BLaER1 treated with 17β-estradiol and CSF1 and Interleukin-3, amounts not matched to agents 10 nM and 100 nM (cell line): ENCODE measurements around the gene ZNF555.
"Not testable (repeated sequence)": the region's sequence is repeated elsewhere in the genome, so short reads cannot be mapped to it uniquely, and the experiment has no call there.

Experiments used
- H3K27ac ChIP-seq, 11 experiments: shearing (Covaris generic); formaldehyde crosslinking; 2 replicates each; pipeline ENCODE4 v1.8.1; 2022
- H3K27me3 ChIP-seq, 11 experiments: shearing (Covaris generic); formaldehyde crosslinking; 2 replicates each; pipeline ENCODE4 v1.8.1; 2022
- H3K36me3 ChIP-seq, 11 experiments: shearing (Covaris generic); formaldehyde crosslinking; 2 replicates each; pipeline ENCODE4 v1.8.1; 2022
- H3K4me1 ChIP-seq, 10 experiments: shearing (Covaris generic); formaldehyde crosslinking; 2 replicates each; pipeline ENCODE4 v1.8.1; 2022
- H3K4me2 ChIP-seq, 11 experiments: shearing (Covaris generic); formaldehyde crosslinking; 2 replicates each; pipeline ENCODE4 v1.8.1; 2022
- H3K4me3 ChIP-seq, 10 experiments: shearing (Covaris generic); formaldehyde crosslinking; 2 replicates each; pipeline ENCODE4 v1.8.1; 2022
- H3K9ac ChIP-seq, 11 experiments: shearing (Covaris generic); formaldehyde crosslinking; 2 replicates each; pipeline ENCODE4 v1.8.1; 2022
- H3K9me3 ChIP-seq, 11 experiments: shearing (Covaris generic); formaldehyde crosslinking; replicated peaks in 1 of 11; 2 replicates each; pipeline ENCODE4 v1.8.1; 2022
- H4K20me1 ChIP-seq, 11 experiments: shearing (Covaris generic); formaldehyde crosslinking; 2 replicates each; pipeline ENCODE4 v1.8.1; 2022
- Cebpa-rat ChIP-seq, 11 experiments: shearing (Covaris generic); IDR thresholded peaks; 2 replicates each; pipeline ENCODE4 v1.8.1; 2022

ZNF555 gene

DNA sequence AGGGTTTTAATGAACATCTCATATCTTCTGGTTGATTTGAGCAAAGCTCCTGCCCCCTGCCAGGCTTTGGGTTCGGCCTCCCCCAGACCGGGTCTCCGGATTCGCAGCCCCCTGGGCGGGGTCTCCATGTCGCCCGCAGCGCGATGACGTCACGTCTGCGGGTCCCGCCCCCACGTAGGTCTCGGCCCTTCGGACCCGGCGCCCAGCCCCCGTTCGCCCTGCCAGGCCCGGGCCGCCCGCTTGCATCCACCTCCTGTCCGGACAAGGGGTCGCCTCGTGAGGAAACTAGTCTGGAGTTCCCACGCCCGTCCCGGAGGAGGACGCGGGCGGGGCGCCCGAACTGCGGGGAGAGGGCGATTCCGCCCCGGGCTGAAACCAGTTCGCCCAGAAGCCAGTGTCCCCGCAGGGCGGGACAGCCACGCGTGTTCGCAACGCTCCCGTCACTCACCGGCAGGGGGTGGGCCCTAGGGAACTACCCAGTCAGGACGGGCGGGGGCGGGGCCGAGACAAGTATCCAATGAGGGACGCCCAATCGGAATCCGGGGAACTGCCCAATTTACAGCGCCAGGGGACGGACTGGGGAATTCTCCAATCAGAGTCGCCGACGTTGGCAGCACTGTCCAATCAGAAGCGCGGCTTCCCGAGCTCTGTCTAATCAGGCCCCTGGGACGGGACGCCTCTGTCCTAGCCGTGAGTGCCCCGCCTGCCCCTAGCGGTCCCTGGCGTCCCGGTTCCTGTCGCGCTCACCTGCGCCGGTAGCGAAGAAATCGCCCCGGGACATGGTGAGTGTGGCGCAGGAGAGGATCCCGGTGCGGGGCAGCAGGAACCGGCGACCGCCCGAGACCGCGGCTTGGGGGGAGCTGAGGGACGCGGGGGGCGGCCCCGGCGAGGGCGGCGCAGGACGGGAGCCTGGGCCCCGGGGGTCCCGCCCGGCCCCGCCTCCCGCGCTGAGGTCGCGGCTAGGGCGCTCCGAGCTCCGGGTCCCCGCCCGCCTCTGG lies at the start of gene ZNF555:
Gene ZNF555, plus strand, starts transcription at position 682 of the 998 bp plus-strand sequence. Its CDS starts 98 bp downstream, at position 780.
- H3K9ac ChIP-seq, result peak within 1 kb of the TSS; percentile 81 to 96 (median 88)
- peaks cover 14 to 38% (median 23%) of the 10 kb centered on the region in 10 experiments for H3K4me1 ChIP-seq
- H3K9me3 ChIP-seq, result peaks cover 61 to 73% (median 69%) of the 10 kb centered on the region in 11 experiments
- H3K36me3 ChIP-seq, result peaks cover 22 to 48% (median 35%) of the 10 kb centered on the region in 11 experiments
- no peaks in the 10 kb centered on the region for H3K27me3 ChIP-seq
- H3K4me2 ChIP-seq, result peak within 1 kb of the TSS; percentile 86 to 100 (median 99)
- H3K27ac ChIP-seq, result peak within 1 kb of the TSS; percentile 72 to 96 (median 90)
- peaks cover 0 to 15% (median 0%) of the 10 kb centered on the region in 11 experiments; a peak in 5 of 22 replicates for H4K20me1 ChIP-seq
- TF ChIP-seq Cebpa-rat (IDR thresholded peaks at IDR 0.05), result no peak
- H3K4me3 ChIP-seq, result peak within 1 kb of the TSS; percentile 89 to 100 (median 95)

DNA sequence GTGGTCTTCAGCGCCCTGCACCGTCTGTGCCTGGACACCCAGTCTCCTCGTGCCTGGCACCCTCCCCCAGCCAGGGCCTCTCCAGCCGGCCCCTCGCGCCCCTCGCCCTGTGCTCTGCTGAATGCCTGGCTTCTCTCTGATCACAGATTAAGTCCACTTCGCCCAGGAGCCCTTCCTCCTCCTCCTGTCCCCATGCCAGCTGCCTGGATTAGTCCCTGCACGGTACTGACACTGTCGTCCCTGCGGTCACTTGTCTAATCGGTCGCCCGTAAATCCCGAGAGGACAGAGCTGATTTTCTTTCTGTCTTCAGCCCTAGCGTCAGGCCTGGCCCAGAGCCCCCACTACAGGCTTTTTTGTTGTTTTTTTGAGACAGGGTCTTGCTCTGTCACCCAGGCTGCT lies 49.4 kb upstream of the ZNF555 start:
- Histone ChIP-seq H3K4me3 (no peak overlapping the region), H3K27me3 (no peaks in the 10 kb centered on the region), H3K4me2 (no peak overlapping the region), H4K20me1 (peaks cover 0 to 85% (median 61%) of the 10 kb centered on the region in 11 experiments; a peak in 16 of 22 replicates), H3K27ac (peak overlapping the region in 1 of 11 experiments; percentile 22; a peak in 2 of 22 replicates), H3K9ac (peak overlapping the region in 5 of 11 experiments; percentile 4 to 35 (median 17); a peak in 4 of 22 replicates), H3K9me3 (no peaks in the 10 kb centered on the region), H3K4me1 (peaks cover 9 to 49% (median 30%) of the 10 kb centered on the region in 10 experiments; a peak in 19 of 20 replicates), H3K36me3 (peaks cover 52 to 99% (median 93%) of the 10 kb centered on the region in 11 experiments)
- no peak for TF ChIP-seq Cebpa-rat (IDR thresholded peaks at IDR 0.05)

DNA sequence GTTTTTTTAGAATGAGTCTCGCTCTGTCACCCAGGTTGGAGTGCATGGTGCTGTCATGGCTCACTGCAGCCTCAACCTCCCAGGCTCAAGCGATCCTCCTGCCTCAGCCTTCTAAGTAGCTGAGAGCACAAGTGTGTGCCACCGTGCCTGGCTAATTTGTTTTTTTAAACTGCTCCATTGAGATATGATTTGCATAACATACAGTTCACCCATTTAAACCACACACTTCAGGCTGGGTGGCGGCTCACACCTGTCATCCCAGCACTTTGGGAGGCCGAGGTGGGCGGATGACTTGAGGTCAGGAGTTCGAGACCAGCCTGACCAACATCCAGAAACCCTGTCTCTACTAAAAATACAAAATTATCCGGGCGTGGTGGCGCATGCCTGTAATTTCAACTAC lies 48.6 kb upstream of the ZNF555 start:
- H3K27ac ChIP-seq, H3K9me3 ChIP-seq, H3K9ac ChIP-seq, H3K4me2 ChIP-seq, H3K27me3 ChIP-seq, H3K4me3 ChIP-seq: not testable (repeated sequence)
- H3K36me3 ChIP-seq, result peaks cover 60 to 100% (median 96%) of the 10 kb centered on the region in 11 experiments
- H4K20me1 ChIP-seq, result peaks cover 0 to 85% (median 62%) of the 10 kb centered on the region in 11 experiments; a peak in 16 of 22 replicates
- H3K4me1 ChIP-seq, result peaks cover 8 to 47% (median 27%) of the 10 kb centered on the region in 10 experiments; a peak in 19 of 20 replicates

DNA sequence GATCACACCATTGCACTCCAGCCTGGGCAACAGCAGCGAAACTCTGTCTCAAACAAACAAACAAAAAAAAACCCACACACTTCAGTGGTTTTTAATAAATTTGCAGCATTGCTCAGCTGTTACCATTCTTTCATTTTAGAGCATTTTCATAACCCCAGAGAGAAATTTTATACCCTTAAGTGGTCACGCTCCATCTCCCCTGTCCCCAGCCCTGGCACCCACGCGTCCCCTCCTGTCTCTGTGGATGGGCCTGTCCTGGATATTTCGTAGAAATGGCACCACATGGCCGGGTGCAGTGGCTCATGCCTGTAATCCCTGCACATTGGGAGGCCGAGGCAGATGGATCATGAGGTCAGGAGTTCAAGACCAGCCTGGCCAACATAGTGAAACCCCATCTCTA lies 48.1 kb upstream of the ZNF555 start:
- peaks cover 63 to 100% (median 96%) of the 10 kb centered on the region in 11 experiments for H3K36me3 ChIP-seq
- H3K9me3 ChIP-seq, result no peaks in the 10 kb centered on the region
- no peak overlapping the region for H3K4me3 ChIP-seq
- peaks cover 0 to 85% (median 62%) of the 10 kb centered on the region in 11 experiments; a peak in 16 of 22 replicates for H4K20me1 ChIP-seq
- no peak overlapping the region for H3K9ac ChIP-seq
- no peak for TF ChIP-seq Cebpa-rat (IDR thresholded peaks at IDR 0.05)
- no peak overlapping the region for H3K27ac ChIP-seq
- H3K27me3 ChIP-seq, result no peaks in the 10 kb centered on the region
- H3K4me1 ChIP-seq, result peaks cover 8 to 47% (median 28%) of the 10 kb centered on the region in 10 experiments; a peak in 19 of 20 replicates
- H3K4me2 ChIP-seq, result no peak overlapping the region

DNA sequence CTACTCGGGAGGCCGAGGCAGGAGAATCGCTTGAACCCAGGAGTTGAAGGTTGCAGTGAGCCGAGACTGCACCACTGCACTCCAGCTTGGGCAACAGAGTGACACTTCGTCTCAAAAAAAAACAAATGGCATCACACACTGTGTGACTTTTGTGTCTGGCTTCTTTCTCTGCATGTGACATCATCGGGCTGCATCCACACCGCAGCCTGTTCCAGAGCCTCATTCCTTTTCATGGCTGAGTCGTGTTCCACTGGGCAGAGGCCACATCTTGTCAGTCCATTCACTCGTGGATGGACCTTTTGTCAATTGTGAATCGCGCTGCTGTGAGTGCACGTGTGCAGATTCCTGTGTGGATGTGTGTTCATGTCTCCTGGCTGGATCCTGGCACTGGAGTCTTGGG lies 47.7 kb upstream of the ZNF555 start:
- H4K20me1 ChIP-seq, result peaks cover 0 to 85% (median 62%) of the 10 kb centered on the region in 11 experiments; a peak in 16 of 22 replicates
- no peaks in the 10 kb centered on the region for H3K9me3 ChIP-seq
- peaks cover 68 to 100% (median 96%) of the 10 kb centered on the region in 11 experiments for H3K36me3 ChIP-seq
- no peak overlapping the region for H3K27ac ChIP-seq
- no peak overlapping the region for H3K4me2 ChIP-seq
- no peak overlapping the region for H3K4me3 ChIP-seq
- TF ChIP-seq Cebpa-rat (IDR thresholded peaks at IDR 0.05), result no peak
- H3K4me1 ChIP-seq, result peaks cover 8 to 47% (median 29%) of the 10 kb centered on the region in 10 experiments; a peak in 19 of 20 replicates
- H3K27me3 ChIP-seq, result no peaks in the 10 kb centered on the region
- no peak overlapping the region for H3K9ac ChIP-seq

DNA sequence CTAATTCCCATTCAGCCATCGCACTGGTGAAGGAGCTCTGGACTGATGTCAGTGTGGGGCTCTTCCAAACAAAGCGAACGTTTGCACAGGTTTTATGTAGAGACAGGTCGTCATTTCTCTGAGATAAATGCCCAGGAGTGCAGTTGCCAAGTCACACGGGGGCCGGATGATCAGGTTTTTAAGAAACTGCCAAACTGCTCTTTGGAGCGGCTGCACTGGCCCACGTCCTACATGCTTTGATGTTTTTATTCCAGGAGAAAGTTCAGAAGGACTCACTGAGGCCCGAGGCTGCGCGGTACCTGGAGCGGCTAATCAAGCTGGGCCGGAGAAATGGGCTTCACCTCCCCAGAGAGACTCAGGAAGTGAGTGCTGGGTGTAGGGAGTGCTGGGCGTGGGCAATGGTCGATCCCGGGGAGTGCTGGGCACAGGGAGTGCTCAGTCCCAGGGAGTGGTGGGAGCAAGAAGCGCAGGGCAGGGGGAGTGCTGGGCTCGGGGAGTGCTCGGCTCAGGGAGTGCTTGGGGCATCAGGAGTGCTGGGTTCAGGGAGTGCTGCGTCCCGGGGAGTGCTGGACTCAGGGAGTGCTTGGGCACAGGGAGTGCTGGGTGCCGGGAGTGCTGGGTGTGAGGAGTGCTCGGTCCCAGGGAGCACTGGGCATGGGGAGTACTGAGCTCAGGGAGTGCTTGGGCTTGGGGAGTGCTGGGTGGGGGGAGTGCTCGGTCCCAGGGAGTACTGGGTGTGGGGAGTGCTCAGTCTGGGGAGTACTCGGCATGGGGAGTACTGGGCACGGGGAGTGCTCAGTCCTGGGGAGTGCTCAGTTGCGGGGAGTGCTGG lies 45.2 kb upstream of the ZNF555 start:
- H3K36me3 ChIP-seq, result peaks cover 69 to 99% (median 95%) of the 10 kb centered on the region in 11 experiments
- H3K9me3 ChIP-seq, result no peaks in the 10 kb centered on the region
- no peak overlapping the region for H3K27ac ChIP-seq
- no peaks in the 10 kb centered on the region for H3K27me3 ChIP-seq
- H3K4me3 ChIP-seq, result no peak overlapping the region
- no peak for TF ChIP-seq Cebpa-rat (IDR thresholded peaks at IDR 0.05)
- H4K20me1 ChIP-seq, result peaks cover 0 to 85% (median 61%) of the 10 kb centered on the region in 11 experiments; a peak in 16 of 22 replicates
- no peak overlapping the region for H3K9ac ChIP-seq
- peaks cover 7 to 61% (median 43%) of the 10 kb centered on the region in 10 experiments for H3K4me1 ChIP-seq
- no peak overlapping the region for H3K4me2 ChIP-seq

DNA sequence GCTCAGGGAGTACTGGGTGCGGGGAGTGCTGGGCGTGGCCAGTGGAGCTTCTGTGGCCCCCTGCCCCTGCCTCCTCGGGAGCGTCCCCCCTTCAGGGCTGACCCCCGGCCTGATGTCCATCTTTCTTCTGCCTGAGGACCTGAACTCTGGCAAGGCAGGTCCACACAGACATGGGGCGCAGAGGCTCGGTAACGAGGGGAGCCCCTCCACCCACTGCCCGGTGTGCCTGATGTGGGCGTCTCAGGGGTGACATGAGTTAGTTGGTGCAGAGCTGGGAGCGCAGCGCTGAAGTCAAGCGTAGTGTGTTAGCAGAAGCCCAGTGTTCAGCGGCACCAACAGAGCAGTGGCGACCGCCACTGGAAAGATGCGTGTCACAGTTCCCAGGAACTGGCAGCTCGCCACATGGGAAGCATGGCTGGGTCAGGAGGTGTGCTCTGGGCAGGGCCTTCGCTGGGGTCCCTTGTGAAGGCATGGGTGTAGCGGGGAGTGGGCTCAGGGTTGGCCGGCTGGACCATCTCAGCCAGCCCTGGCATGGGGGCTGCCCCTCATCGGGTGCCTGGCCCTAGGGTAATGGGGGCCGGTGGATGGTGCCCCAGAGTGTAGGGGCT lies 44.5 kb upstream of the ZNF555 start:
- H3K27me3 ChIP-seq, result no peaks in the 10 kb centered on the region
- H3K4me3 ChIP-seq, result no peak overlapping the region
- 0 out of 22 replicates have a peak overlapping the region, but pooled peaks of 1 of the 11 experiments have one; percentile 3 for H3K9ac ChIP-seq
- H3K9me3 ChIP-seq, result no peaks in the 10 kb centered on the region
- no peak overlapping the region for H3K4me2 ChIP-seq
- peaks cover 0 to 85% (median 61%) of the 10 kb centered on the region in 11 experiments; a peak in 16 of 22 replicates for H4K20me1 ChIP-seq
- TF ChIP-seq Cebpa-rat (IDR thresholded peaks at IDR 0.05), result no peak
- no peak overlapping the region for H3K27ac ChIP-seq
- peaks cover 15 to 62% (median 48%) of the 10 kb centered on the region in 10 experiments for H3K4me1 ChIP-seq
- peaks cover 62 to 94% (median 88%) of the 10 kb centered on the region in 11 experiments for H3K36me3 ChIP-seq

DNA sequence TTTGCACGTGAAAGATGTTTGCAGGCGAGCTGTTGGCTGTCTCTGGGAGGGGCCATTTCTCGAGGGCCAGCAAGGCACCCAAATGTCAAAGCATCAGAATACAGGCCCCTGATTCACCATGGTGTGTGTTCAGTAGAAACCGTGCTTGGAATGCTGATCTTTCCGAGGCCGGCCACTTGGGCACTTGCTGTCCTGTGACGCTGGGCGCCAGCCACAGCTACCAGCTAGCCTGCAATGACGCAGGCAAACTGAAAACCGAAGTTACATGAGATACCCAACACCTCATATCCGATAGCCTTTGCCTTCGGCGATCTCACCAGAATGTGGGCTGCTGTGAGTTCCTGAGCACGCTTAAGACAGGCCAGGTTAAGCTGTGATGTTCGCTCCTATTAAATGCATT lies 44.0 kb upstream of the ZNF555 start:
- Histone ChIP-seq H3K27me3 (no peaks in the 10 kb centered on the region), H4K20me1 (peaks cover 0 to 85% (median 60%) of the 10 kb centered on the region in 11 experiments; a peak in 16 of 22 replicates), H3K4me2 (0 out of 22 replicates have a peak overlapping the region, but pooled peaks of 1 of the 11 experiments have one; percentile 28), H3K27ac (no peak overlapping the region), H3K9ac (0 out of 22 replicates have a peak overlapping the region, but pooled peaks of 1 of the 11 experiments have one; percentile 3), H3K4me3 (no peak overlapping the region), H3K36me3 (peaks cover 59 to 92% (median 85%) of the 10 kb centered on the region in 11 experiments), H3K9me3 (no peaks in the 10 kb centered on the region), H3K4me1 (peaks cover 16 to 63% (median 51%) of the 10 kb centered on the region in 10 experiments)
- TF ChIP-seq Cebpa-rat (IDR thresholded peaks at IDR 0.05), result no peak
